Kidney (tissue), 14 donors: ENCODE data around the gene ACOT9. TPM values are rescaled to one million over a fixed set of nuclear protein-coding genes. Genes with fewer than 3 reads are reported as not detected.

Experiments
- DNase-seq, 5 donors: peaks; one replicate each; pipeline ENCODE4 v3.0.0-alpha.2; 2013 to 2020
- FAIRE-seq: peaks from 2 replicates; lab custom pipeline; 2012; peaks lifted over from hg19 to GRCh38; lab: Jason Lieb, UNC
- H3K27ac ChIP-seq, 2 donors: one replicate each; pipeline ENCODE4 v1.7.0; 2013; ENCODE audit warnings: low read depth in 2 of 2, low read length in 2 of 2, inconsistent platforms in 1 of 2
- H3K27me3 ChIP-seq: one replicate; pipeline ENCODE4 v1.7.1; 2013; ENCODE audit warnings: low read length, inconsistent platforms; ENCODE audit not compliant: control insufficient read depth, insufficient read depth
- H3K36me3 ChIP-seq, 3 donors: one replicate each; pipeline versions ENCODE4 v1.7.0 to v1.7.1; 2013; ENCODE audit warnings: low read length in 3 of 3, control low read depth in 1 of 3, inconsistent platforms in 1 of 3; ENCODE audit not compliant: insufficient read depth in 3 of 3, control insufficient read depth in 2 of 3
- H3K4me1 ChIP-seq, 3 donors: one replicate each; pipeline versions ENCODE4 v1.7.0 to v1.7.1; 2013; ENCODE audit warnings: low read length in 3 of 3, inconsistent platforms in 1 of 3, low read depth in 1 of 3; ENCODE audit not compliant: control insufficient read depth in 2 of 3, insufficient read depth in 2 of 3
- H3K4me3 ChIP-seq, 3 donors: one replicate each; pipeline versions ENCODE4 v1.7.0 to v1.8.1; 2013; ENCODE audit warnings: low read length in 3 of 3, control low read depth in 1 of 3, inconsistent platforms in 1 of 3
- H3K9ac ChIP-seq, 3 donors: one replicate each; pipeline versions ENCODE4 v1.7.0 to v1.7.1; 2013; ENCODE audit warnings: low read length in 3 of 3, control low read depth in 1 of 3, inconsistent platforms in 1 of 3
- H3K9me3 ChIP-seq, 3 donors: one replicate each; pipeline versions ENCODE4 v1.7.0 to v1.7.1; 2013; ENCODE audit warnings: low read length in 3 of 3, control low read depth in 1 of 3, inconsistent platforms in 1 of 3; ENCODE audit not compliant: control insufficient read depth in 2 of 3, insufficient read depth in 1 of 3
- intact Hi-C: fragments of 100-400 bp; cut with DNase I; formaldehyde crosslinking; loops from one replicate; pipeline ENCODE4 v1.11.1; 2022
- polyA plus RNA-seq: library from polyadenylated mRNA; stranded (reverse); fragments of 350-450 nt; fragmentation: Illumina TruSeq; extraction: RNeasy Lipid Tissue Mini Kit (QIAGEN cat#74804); gene quantifications from one replicate; pipeline ENCODE4 v1.2.3, GENCODE V29; 2014; ENCODE audit warnings: low read depth, low replicate concordance; ENCODE audit not compliant: insufficient read depth
- total RNA-seq: library from RNA; stranded (reverse); fragmentation: NEBNext Ultra II Directional; extraction: Animal tissue kit (Norgen Biotek cat#: 25700); gene quantifications from one replicate; pipeline ENCODE4 v1.2.1, GENCODE V29; 2021
- TF ChIP-seq, protein P1 (sequence below): IDR thresholded peaks from 3 replicates; pipeline ENCODE4 v1.5.1; 2012; ENCODE audit warnings: mild to moderate bottlenecking, moderate library complexity, borderline replicate concordance; ENCODE audit not compliant: insufficient read depth; ENCODE audit errors: extremely low read depth
- donor health status: control.
- donor health status: control.
- donor health status: control.
- donor health status: control.
- donor health status: control.
- donor health status: DM: yes; HTN: yes; CAD: no.
- donor health status: Normal renal cell carcinoma (clear cell type).

Gene ACOT9
- total and polyA plus RNA-seq, 2 donors from 2014 or later: 24.9 to 42.7 TPM

DNA sequence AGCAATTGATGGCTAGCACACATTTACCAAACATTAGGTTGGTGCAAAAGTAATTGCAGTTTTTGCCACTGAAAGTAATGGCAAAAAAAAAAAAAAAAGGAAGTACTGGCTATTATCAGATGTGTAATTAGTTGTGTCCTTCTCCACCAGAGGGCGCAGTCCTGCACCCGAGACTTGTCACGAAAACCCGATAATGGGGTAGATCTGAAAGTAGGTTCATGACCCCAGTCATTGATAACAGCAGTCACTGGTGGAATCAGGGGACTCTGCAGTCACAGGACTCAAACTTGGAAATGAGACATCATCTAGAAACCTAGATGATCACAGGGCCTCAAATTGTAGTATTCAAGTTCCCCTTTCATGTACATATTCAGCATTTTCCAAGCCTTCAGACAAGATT, 13.1 kb upstream of the ACOT9 start:
- no peaks in the 10 kb centered on the region for H3K9me3 ChIP-seq
- no peak overlapping the region for H3K4me3 ChIP-seq
- H3K27me3 ChIP-seq: no peaks in the 10 kb centered on the region
- H3K36me3 ChIP-seq: no peaks in the 10 kb centered on the region
- no peaks in the 10 kb centered on the region for H3K4me1 ChIP-seq
- peak in 3 of 5 donors; percentile 40 to 64 (median 41) for DNase-seq
- FAIRE-seq: no peak
- TF ChIP-seq, protein P1, sequence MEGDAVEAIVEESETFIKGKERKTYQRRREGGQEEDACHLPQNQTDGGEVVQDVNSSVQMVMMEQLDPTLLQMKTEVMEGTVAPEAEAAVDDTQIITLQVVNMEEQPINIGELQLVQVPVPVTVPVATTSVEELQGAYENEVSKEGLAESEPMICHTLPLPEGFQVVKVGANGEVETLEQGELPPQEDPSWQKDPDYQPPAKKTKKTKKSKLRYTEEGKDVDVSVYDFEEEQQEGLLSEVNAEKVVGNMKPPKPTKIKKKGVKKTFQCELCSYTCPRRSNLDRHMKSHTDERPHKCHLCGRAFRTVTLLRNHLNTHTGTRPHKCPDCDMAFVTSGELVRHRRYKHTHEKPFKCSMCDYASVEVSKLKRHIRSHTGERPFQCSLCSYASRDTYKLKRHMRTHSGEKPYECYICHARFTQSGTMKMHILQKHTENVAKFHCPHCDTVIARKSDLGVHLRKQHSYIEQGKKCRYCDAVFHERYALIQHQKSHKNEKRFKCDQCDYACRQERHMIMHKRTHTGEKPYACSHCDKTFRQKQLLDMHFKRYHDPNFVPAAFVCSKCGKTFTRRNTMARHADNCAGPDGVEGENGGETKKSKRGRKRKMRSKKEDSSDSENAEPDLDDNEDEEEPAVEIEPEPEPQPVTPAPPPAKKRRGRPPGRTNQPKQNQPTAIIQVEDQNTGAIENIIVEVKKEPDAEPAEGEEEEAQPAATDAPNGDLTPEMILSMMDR: peak; percentile 37
- intact Hi-C loops: no loop called here
- no peak overlapping the region for H3K27ac ChIP-seq
- no peak overlapping the region for H3K9ac ChIP-seq

- FAIRE-seq (no peak), DNase-seq (no peak)
- Histone ChIP-seq H3K4me3 (no peak overlapping the region), H3K36me3 (no peaks in the 10 kb centered on the region), H3K4me1 (no peaks in the 10 kb centered on the region), H3K27ac (no peak overlapping the region), H3K9ac (no peak overlapping the region), H3K27me3 (no peaks in the 10 kb centered on the region), H3K9me3 (no peaks in the 10 kb centered on the region)
- intact Hi-C loops: no loop called here
- TF ChIP-seq, protein P1: no peak
Measured at GRCh38 chrX:23754664-23755063, 11.6 kb upstream of the ACOT9 start.

GRCh38 chrX:23752740-23753415, 9.8 kb upstream of the ACOT9 start:
- no peak overlapping the region for H3K27ac ChIP-seq
- H3K27me3 ChIP-seq: no peaks in the 10 kb centered on the region
- H3K4me3 ChIP-seq: no peak overlapping the region
- DNase-seq (no peak), FAIRE-seq (peak; percentile 47)
- no peaks in the 10 kb centered on the region for H3K36me3 ChIP-seq
- no peak overlapping the region for H3K9ac ChIP-seq
- TF ChIP-seq, protein P1: no peak
- intact Hi-C loops: no loop called here
- H3K9me3 ChIP-seq: no peaks in the 10 kb centered on the region
- no peaks in the 10 kb centered on the region for H3K4me1 ChIP-seq
